Measurements from ENCODE around the gene ARHGAP4. TPM values are rescaled to one million over a fixed set of nuclear protein-coding genes. Genes with fewer than 3 reads are reported as not detected.

The ARHGAP4 gene
- total RNA-seq, 1 experiment from 2014 or later, result 47.0 TPM

GRCh38 chrX:153876112-153876491, 50.0 kb downstream of the ARHGAP4 start:
- H4K20me1 ChIP-seq (ENCODE audit: insufficient read depth), result no peaks in the 10 kb centered on the region
- no TSS peak for BruUV-seq (replicated peaks)
- H3K9me2 ChIP-seq (ENCODE audit: insufficient read depth), result no peaks in the 10 kb centered on the region

GRCh38 chrX:153875391-153876111, 50.5 kb downstream of the ARHGAP4 start:
- Histone ChIP-seq H3K27ac (no peak overlapping the region), H3K4me3 (no peak overlapping the region), H3K79me2 (ENCODE audit: low read depth) (no peaks in the 10 kb centered on the region), H3K9me3 (ENCODE audit: insufficient read depth, low read depth) (no peaks in the 10 kb centered on the region), H3K4me2 (no peak overlapping the region), H4K20me1 (ENCODE audit: insufficient read depth) (no peaks in the 10 kb centered on the region), H2AFZ (no peak overlapping the region), H3K4me1 (replicated peaks; ENCODE audit: insufficient read depth) (no peaks in the 10 kb centered on the region), H3K9me2 (ENCODE audit: insufficient read depth) (no peaks in the 10 kb centered on the region), H3F3A (ENCODE audit: insufficient read depth, low read depth) (no peaks in the 10 kb centered on the region), H3K36me3 (ENCODE audit: low read depth) (no peaks in the 10 kb centered on the region), H3K27me3 (ENCODE audit: insufficient read depth, low read depth) (no peaks in the 10 kb centered on the region)
- TF ChIP-seq CTCF (conservative IDR thresholded peaks at IDR 0.05) (no peak), EZH2 (IDR thresholded peaks at IDR 0.05; ENCODE audit: low read depth) (no peak)
- POLR2A ChIA-PET (ENCODE audit: unreplicated experiment), result no interaction called here
- no TSS peak for BruUV-seq (replicated peaks)
- CTCF ChIA-PET, result no interaction called here
- intact Hi-C loops (cut with micrococcal nuclease; ENCODE audit: unreplicated experiment), result no loop called here
- DNase-seq, result peak in 1 of 2 experiments; percentile 67

More at GRCh38 chrX:153876112-153876491, 50.0 kb downstream of the ARHGAP4 start:
- POLR2A ChIA-PET (ENCODE audit: unreplicated experiment), result no interaction called here
- CTCF ChIA-PET, result no interaction called here
- H3K36me3 ChIP-seq (ENCODE audit: low read depth), result no peaks in the 10 kb centered on the region
- no peaks in the 10 kb centered on the region for H3F3A ChIP-seq (ENCODE audit: insufficient read depth, low read depth)
- no peak overlapping the region for H3K4me3 ChIP-seq
- no peak overlapping the region for H2AFZ ChIP-seq
- no peaks in the 10 kb centered on the region for H3K79me2 ChIP-seq (ENCODE audit: low read depth)
- DNase-seq, result no peak
- H3K4me1 ChIP-seq (replicated peaks; ENCODE audit: insufficient read depth), result no peaks in the 10 kb centered on the region
- H3K9me3 ChIP-seq (ENCODE audit: insufficient read depth, low read depth), result no peaks in the 10 kb centered on the region
- H3K4me2 ChIP-seq, result no peak overlapping the region
- H3K27me3 ChIP-seq (ENCODE audit: insufficient read depth, low read depth), result no peaks in the 10 kb centered on the region
- intact Hi-C loops (cut with micrococcal nuclease; ENCODE audit: unreplicated experiment), result no loop called here
- no peak overlapping the region for H3K27ac ChIP-seq
- TF ChIP-seq EZH2 (IDR thresholded peaks at IDR 0.05; ENCODE audit: low read depth), result no peak
- TF ChIP-seq CTCF (conservative IDR thresholded peaks at IDR 0.05), result no peak

GRCh38 chrX:153874366-153875125, 51.5 kb downstream of the ARHGAP4 start:
- POLR2A ChIA-PET (ENCODE audit: unreplicated experiment), result no interaction called here
- intact Hi-C loops (cut with micrococcal nuclease; ENCODE audit: unreplicated experiment), result no loop called here
- no peaks in the 10 kb centered on the region for H3K27me3 ChIP-seq (ENCODE audit: insufficient read depth, low read depth)
- no peaks in the 10 kb centered on the region for H3K36me3 ChIP-seq (ENCODE audit: low read depth)
- H3K4me3 ChIP-seq, result no peak overlapping the region
- BruUV-seq (replicated peaks), result no TSS peak
- DNase-seq, result no peak
- H3F3A ChIP-seq (ENCODE audit: insufficient read depth, low read depth), result no peaks in the 10 kb centered on the region
- no peaks in the 10 kb centered on the region for H3K9me3 ChIP-seq (ENCODE audit: insufficient read depth, low read depth)
- no peaks in the 10 kb centered on the region for H3K9me2 ChIP-seq (ENCODE audit: insufficient read depth)
- TF ChIP-seq EZH2 (IDR thresholded peaks at IDR 0.05; ENCODE audit: low read depth) (no peak), CTCF (conservative IDR thresholded peaks at IDR 0.05) (no peak)
- H2AFZ ChIP-seq, result no peak overlapping the region
- no peak overlapping the region for H3K4me2 ChIP-seq
- H3K4me1 ChIP-seq (replicated peaks; ENCODE audit: insufficient read depth), result no peaks in the 10 kb centered on the region
- CTCF ChIA-PET, result no interaction called here
- no peak overlapping the region for H3K27ac ChIP-seq
- no peaks in the 10 kb centered on the region for H3K79me2 ChIP-seq (ENCODE audit: low read depth)
- no peaks in the 10 kb centered on the region for H4K20me1 ChIP-seq (ENCODE audit: insufficient read depth)
